ENCODE results near the gene NUP85. TPM values are rescaled to one million over a fixed set of nuclear protein-coding genes. Genes with fewer than 3 reads are reported as not detected.
A peak's percentile ranks its signal among the peaks of the same experiment; 100 is the strongest.

Gene NUP85
- polyA plus RNA-seq, 1 of the 3 experiments (the other 2 are of a cell fraction): 80.5 TPM

GRCh38 chr17:75238684-75239191 is 33.3 kb downstream of the NUP85 start (continued):
- TF ChIP-seq REST (IDR thresholded peaks at IDR 0.05; ENCODE audit: low read depth, low read length) (no peak), USF1 (IDR thresholded peaks at IDR 0.05; ENCODE audit: borderline replicate concordance, low read depth) (no peak), ELF1 (IDR thresholded peaks at IDR 0.05) (no peak), JUND (IDR thresholded peaks at IDR 0.05) (no peak), GABPA (IDR thresholded peaks at IDR 0.05; ENCODE audit: low read depth) (no peak), SIN3A (IDR thresholded peaks at IDR 0.05; ENCODE audit: borderline replicate concordance, low read depth, low read length) (no peak), RCOR1 (IDR thresholded peaks at IDR 0.05; ENCODE audit: low read length) (0 out of 2 replicates have a peak, but pooled peaks have one; percentile 33), CHD2 (IDR thresholded peaks at IDR 0.05; ENCODE audit: low read length, partially characterized antibody) (no peak), RAD21 (IDR thresholded peaks at IDR 0.05; ENCODE audit: low read length) (peak; percentile 54), FOSL2 (IDR thresholded peaks at IDR 0.05; ENCODE audit: borderline replicate concordance, low read depth) (no peak), NRF1 (IDR thresholded peaks at IDR 0.05; ENCODE audit: low read depth, low read length) (no peak), IRF3 (IDR thresholded peaks at IDR 0.05; ENCODE audit: low read depth, low read length) (no peak), MAX (IDR thresholded peaks at IDR 0.05; ENCODE audit: low read depth) (no peak), FOXJ3 (CRISPR knock-in tag; IDR thresholded peaks at IDR 0.05) (no peak)

- POLR2A ChIA-PET: interaction anchor here (1.1 to 1.2 kb wide), 3 partner anchors 9 to 125 kb away, joined by 3 to 4 read pairs (median 3); no protein-coding TSS in a partner anchor
- CTCF ChIA-PET: interaction anchor here (0.6 to 11.7 kb wide), 27 partner anchors 8 to 290 kb away, joined by 3 to 136 read pairs (median 6); partner anchors contain the start of genes GGA3, MIF4GD, MRPS7 and NUP85
- H3K27ac ChIP-seq (ENCODE audit: low read depth in 2 of 2, low read length in 1 of 2): no peak overlapping the region
- H2AFZ ChIP-seq (ENCODE audit: low read depth): no peak overlapping the region
- no peaks in the 10 kb centered on the region; a peak in 1 of 4 replicates for H3K4me1 ChIP-seq (ENCODE audit: control insufficient read depth in 1 of 2, insufficient read depth in 2 of 2, low read depth in 1 of 2, low read length in 1 of 2)
- no peaks in the 10 kb centered on the region for H3K9me2 ChIP-seq
- H3F3A ChIP-seq (replicated peaks; ENCODE audit: insufficient read depth): peaks cover 29% of the 10 kb centered on the region
- 97% methylated on average over 9 of the region's 12 CpGs for WGBS (ENCODE audit: low lambda C conversion rate)
- peaks cover 46 to 97% of the 10 kb centered on the region in 2 experiments for H3K36me3 ChIP-seq (replicated peaks in 1 of 2; ENCODE audit: control insufficient read depth in 1 of 2, insufficient read depth in 2 of 2, low read length in 1 of 2)
- no peak for DNase-seq
- H3K79me2 ChIP-seq (ENCODE audit: insufficient read depth): no peaks in the 10 kb centered on the region
- H3K27me3 ChIP-seq (ENCODE audit: insufficient read depth): no peaks in the 10 kb centered on the region
- no peak overlapping the region for H3K9ac ChIP-seq
- no peak overlapping the region for H3K4me3 ChIP-seq (ENCODE audit: low read depth in 2 of 2, low read length in 1 of 2)
- H3K4me2 ChIP-seq: no peak overlapping the region
- H3K9me3 ChIP-seq: no peaks in the 10 kb centered on the region
- peaks cover 3% of the 10 kb centered on the region; the same call in 1 of the 2 replicates for H4K20me1 ChIP-seq (ENCODE audit: insufficient read depth)
- TF ChIP-seq SMC3 (IDR thresholded peaks at IDR 0.05; ENCODE audit: low read depth, low read length): no peak
- no peak for TF ChIP-seq RXRA (IDR thresholded peaks at IDR 0.05; ENCODE audit: borderline replicate concordance, low read depth)
- TF ChIP-seq RCOR1 (IDR thresholded peaks at IDR 0.05; ENCODE audit: low read length): no peak
- TF ChIP-seq RAD21 (IDR thresholded peaks at IDR 0.05; ENCODE audit: low read length): no peak
- TF ChIP-seq RFX5 (IDR thresholded peaks at IDR 0.05; ENCODE audit: low read length): no peak
- TF ChIP-seq EZH2phosphoT487 (IDR thresholded peaks at IDR 0.05; ENCODE audit: borderline replicate concordance, low read depth): no peak
- TF ChIP-seq POLR2AphosphoS5 (IDR thresholded peaks at IDR 0.05; ENCODE audit: low read depth, low read length): no peak
- no peak for TF ChIP-seq TEAD4 (IDR thresholded peaks at IDR 0.05; ENCODE audit: borderline replicate concordance, insufficient read depth)
- TF ChIP-seq YY1 (IDR thresholded peaks at IDR 0.05; ENCODE audit: low read depth): no peak
- no peak for TF ChIP-seq CHD2 (IDR thresholded peaks at IDR 0.05; ENCODE audit: low read length, partially characterized antibody)
- no peak for TF ChIP-seq FOSL2 (IDR thresholded peaks at IDR 0.05; ENCODE audit: borderline replicate concordance, low read depth)
- no peak for TF ChIP-seq FOXM1 (IDR thresholded peaks at IDR 0.05; ENCODE audit: low read depth)
- TF ChIP-seq USF2 (IDR thresholded peaks at IDR 0.05; ENCODE audit: borderline replicate concordance, low read depth, low read length): no peak
- no peak for TF ChIP-seq TAF1 (IDR thresholded peaks at IDR 0.05; ENCODE audit: borderline replicate concordance, low read depth, low read length)
- no peak for TF ChIP-seq SIN3A (IDR thresholded peaks at IDR 0.05; ENCODE audit: borderline replicate concordance, low read depth, low read length)
- no peak for TF ChIP-seq NRF1 (IDR thresholded peaks at IDR 0.05; ENCODE audit: low read depth, low read length)
- TF ChIP-seq ELF1 (IDR thresholded peaks at IDR 0.05): no peak
- no peak for TF ChIP-seq FOXJ3 (CRISPR knock-in tag; IDR thresholded peaks at IDR 0.05)
These were observed 33.7 kb downstream of the NUP85 start for GRCh38 chr17:75239214-75239613.

All from SK-N-SH (cell line).